Muscle layer of duodenum (tissue), 2 donors: ENCODE data around the gene YWHAE.
"Not testable (repeated sequence)": the region's sequence is repeated elsewhere in the genome, so short reads cannot be mapped to it uniquely, and the experiment has no call there.

ENCODE experiments used
- H3K27ac ChIP-seq: one replicate; pipeline ENCODE4 v1.7.0; 2013; ENCODE audit warnings: mild to moderate bottlenecking, low read length
- H3K27me3 ChIP-seq: one replicate; pipeline ENCODE4 v1.7.0; 2013; ENCODE audit warnings: low read depth, mild to moderate bottlenecking, control low read depth, low read length
- H3K36me3 ChIP-seq, 2 donors: one replicate each; pipeline ENCODE4 v1.7.0; 2013; ENCODE audit warnings: low read length in 2 of 2, control low read depth in 1 of 2, mild to moderate bottlenecking in 1 of 2; ENCODE audit not compliant: insufficient read depth in 2 of 2, control insufficient read depth in 1 of 2
- H3K4me1 ChIP-seq, 2 donors: one replicate each; pipeline ENCODE4 v1.7.0; 2013; ENCODE audit warnings: low read length in 2 of 2, mild to moderate bottlenecking in 2 of 2, control low read depth in 1 of 2, moderate library complexity in 1 of 2; ENCODE audit not compliant: insufficient read depth in 2 of 2, control insufficient read depth in 1 of 2
- H3K4me3 ChIP-seq, 2 donors: one replicate each; pipeline ENCODE4 v1.7.0; 2013; ENCODE audit warnings: low read length in 2 of 2, low read depth in 1 of 2, mild to moderate bottlenecking in 1 of 2
- H3K9me3 ChIP-seq, 2 donors: one replicate each; pipeline ENCODE4 v1.7.0; 2013; ENCODE audit warnings: low read length in 2 of 2, control low read depth in 1 of 2, mild to moderate bottlenecking in 1 of 2; ENCODE audit not compliant: control insufficient read depth in 1 of 2
- donor health status: healthy.

The YWHAE gene

GRCh38 chr17:1431631-1432104 is 31.6 kb upstream of the YWHAE start:
- Histone ChIP-seq H3K4me1 (no peaks in the 10 kb centered on the region), H3K4me3 (no peak overlapping the region), H3K9me3 (no peaks in the 10 kb centered on the region), H3K27me3 (no peaks in the 10 kb centered on the region), H3K27ac (no peak overlapping the region), H3K36me3 (peaks cover 21 to 22% of the 10 kb centered on the region in 2 donors)

- H3K9me3 ChIP-seq = no peaks in the 10 kb centered on the region
- H3K36me3 ChIP-seq = peaks cover 25 to 44% of the 10 kb centered on the region in 2 donors
- no peaks in the 10 kb centered on the region for H3K4me1 ChIP-seq
- H3K4me3 ChIP-seq = no peak overlapping the region
- no peak overlapping the region for H3K27ac ChIP-seq
- H3K27me3 ChIP-seq = no peaks in the 10 kb centered on the region
Measured at GRCh38 chr17:1423456-1424135, 23.6 kb upstream of the YWHAE start.

- H3K4me3 ChIP-seq = no peak overlapping the region
- H3K27ac ChIP-seq = no peak overlapping the region
- peaks cover 25 to 42% of the 10 kb centered on the region in 2 donors for H3K36me3 ChIP-seq
Measured at GRCh38 chr17:1422885-1423284, 22.9 kb upstream of the YWHAE start.

GRCh38 chr17:1421470-1421869 is 21.4 kb upstream of the YWHAE start:
- H3K9me3 ChIP-seq = no peaks in the 10 kb centered on the region
- peaks cover 25 to 39% of the 10 kb centered on the region in 2 donors for H3K36me3 ChIP-seq
- no peaks in the 10 kb centered on the region for H3K27me3 ChIP-seq
- H3K4me1 ChIP-seq = no peaks in the 10 kb centered on the region
- H3K27ac ChIP-seq = no peak overlapping the region
- H3K4me3 ChIP-seq = no peak overlapping the region

More at GRCh38 chr17:1422885-1423284, 22.9 kb upstream of the YWHAE start:
- Histone ChIP-seq H3K27me3 (no peaks in the 10 kb centered on the region), H3K9me3 (no peaks in the 10 kb centered on the region), H3K4me1 (no peaks in the 10 kb centered on the region)

- H3K9me3 ChIP-seq = no peaks in the 10 kb centered on the region
- no peaks in the 10 kb centered on the region for H3K27me3 ChIP-seq
- H3K4me1 ChIP-seq = no peaks in the 10 kb centered on the region
- no peak overlapping the region for H3K27ac ChIP-seq
- H3K36me3 ChIP-seq = peaks cover 25 to 36% of the 10 kb centered on the region in 2 donors
- no peak overlapping the region for H3K4me3 ChIP-seq
Measured at GRCh38 chr17:1420981-1421380, 21.0 kb upstream of the YWHAE start.

GRCh38 chr17:1420163-1420562 is 20.1 kb upstream of the YWHAE start:
- H3K27me3 ChIP-seq = no peaks in the 10 kb centered on the region
- no peak overlapping the region for H3K27ac ChIP-seq
- no peak overlapping the region for H3K4me3 ChIP-seq
- peaks cover 25 to 31% of the 10 kb centered on the region in 2 donors for H3K36me3 ChIP-seq
- H3K9me3 ChIP-seq = no peaks in the 10 kb centered on the region
- no peaks in the 10 kb centered on the region for H3K4me1 ChIP-seq

- H3K27me3 ChIP-seq, H3K4me1 ChIP-seq, H3K27ac ChIP-seq, H3K4me3 ChIP-seq, H3K9me3 ChIP-seq: not testable (repeated sequence)
- peaks cover 22 to 28% of the 10 kb centered on the region in 2 donors for H3K36me3 ChIP-seq
Measured at GRCh38 chr17:1418476-1418875, 18.5 kb upstream of the YWHAE start.

GRCh38 chr17:1416414-1416813 is 16.4 kb upstream of the YWHAE start:
- H3K27ac ChIP-seq = no peak overlapping the region
- no peak overlapping the region for H3K4me3 ChIP-seq
- peaks cover 5 to 12% of the 10 kb centered on the region in 2 donors for H3K36me3 ChIP-seq
- H3K9me3 ChIP-seq = no peaks in the 10 kb centered on the region
- no peaks in the 10 kb centered on the region for H3K4me1 ChIP-seq
- no peaks in the 10 kb centered on the region for H3K27me3 ChIP-seq

GRCh38 chr17:1414634-1415033 is 14.6 kb upstream of the YWHAE start:
- no peaks in the 10 kb centered on the region for H3K36me3 ChIP-seq
- H3K4me3 ChIP-seq = no peak overlapping the region
- no peaks in the 10 kb centered on the region for H3K27me3 ChIP-seq
- no peaks in the 10 kb centered on the region for H3K9me3 ChIP-seq
- no peak overlapping the region for H3K27ac ChIP-seq
- H3K4me1 ChIP-seq = no peaks in the 10 kb centered on the region

GRCh38 chr17:1414001-1414574 is 14.1 kb upstream of the YWHAE start:
- no peak overlapping the region for H3K4me3 ChIP-seq
- H3K4me1 ChIP-seq = no peaks in the 10 kb centered on the region
- no peaks in the 10 kb centered on the region for H3K27me3 ChIP-seq
- H3K36me3 ChIP-seq = no peaks in the 10 kb centered on the region
- no peak overlapping the region for H3K27ac ChIP-seq
- H3K9me3 ChIP-seq = no peaks in the 10 kb centered on the region

- no peak overlapping the region for H3K27ac ChIP-seq
- no peak overlapping the region for H3K4me3 ChIP-seq
Measured at GRCh38 chr17:1413281-1413791, 13.3 kb upstream of the YWHAE start.

More at GRCh38 chr17:1413281-1413791, 13.3 kb upstream of the YWHAE start:
- no peaks in the 10 kb centered on the region for H3K9me3 ChIP-seq
- H3K36me3 ChIP-seq = no peaks in the 10 kb centered on the region
- no peaks in the 10 kb centered on the region for H3K27me3 ChIP-seq
- H3K4me1 ChIP-seq = no peaks in the 10 kb centered on the region
